ENCODE data around the gene TM2D1.

TM2D1 gene

GRCh38 chr1:61699911-61700851 is 24.8 kb downstream of the TM2D1 start:
- Histone ChIP-seq H3K27me3 (ENCODE audit: low read depth, low read length) (no peaks in the 10 kb centered on the region), H3K4me2 (ENCODE audit: low read length) (no peak overlapping the region), H2AFZ (ENCODE audit: low read depth, low read length) (no peak overlapping the region), H3K36me3 (replicated peaks; ENCODE audit: low read depth, low read length) (no peaks in the 10 kb centered on the region), H3K4me3 (ENCODE audit: low read length) (no peak overlapping the region), H3K79me2 (ENCODE audit: low read length) (no peaks in the 10 kb centered on the region), H3K4me1 (ENCODE audit: low read length) (no peaks in the 10 kb centered on the region), H4K20me1 (ENCODE audit: insufficient read depth, low read length) (no peaks in the 10 kb centered on the region), H3K9me3 (ENCODE audit: insufficient read depth, low read length) (no peaks in the 10 kb centered on the region), H3K9ac (ENCODE audit: low read length) (no peak overlapping the region), H3K27ac (ENCODE audit: low read length) (no peak overlapping the region)
- no peak for TF ChIP-seq CTCF (IDR thresholded peaks at IDR 0.05; ENCODE audit: low read depth, low read length)
- no peak for TF ChIP-seq EZH2phosphoT487 (IDR thresholded peaks at IDR 0.05; ENCODE audit: low read depth)

DNA sequence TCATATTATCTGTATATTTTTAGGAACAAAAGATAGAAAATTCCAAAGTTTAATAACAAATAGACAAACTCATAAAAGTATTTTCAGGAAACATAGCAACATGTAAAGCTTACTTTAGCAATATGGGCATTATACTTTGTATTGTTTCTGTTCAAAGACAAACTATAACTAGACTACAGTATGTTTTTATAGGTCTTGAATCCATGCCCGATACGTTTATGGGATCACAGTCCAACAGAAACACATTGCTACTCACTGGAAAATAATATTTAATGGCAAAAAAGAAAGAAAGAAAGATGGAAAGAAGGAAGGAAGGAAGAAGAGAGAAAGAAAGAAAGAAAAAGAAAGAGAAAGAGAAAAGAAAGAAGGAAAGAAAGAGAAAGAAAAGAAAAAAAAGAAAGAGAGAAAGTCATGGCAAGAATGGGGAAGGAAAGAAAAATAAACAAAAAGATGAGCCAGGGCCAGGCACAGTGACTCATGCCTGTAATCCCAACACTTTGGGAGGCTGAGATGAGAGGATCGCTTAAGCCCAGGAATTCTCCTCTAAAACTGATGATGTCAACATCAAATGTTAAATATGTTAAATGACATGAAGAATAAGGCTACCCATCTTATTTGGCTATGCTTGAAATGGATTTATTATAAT is 32.7 kb downstream of the TM2D1 start:
- Histone ChIP-seq H3K4me3 (ENCODE audit: low read length) (no peak overlapping the region), H3K36me3 (replicated peaks; ENCODE audit: low read depth, low read length) (no peaks in the 10 kb centered on the region), H3K4me1 (ENCODE audit: low read length) (peaks cover 4% of the 10 kb centered on the region), H3K4me2 (ENCODE audit: low read length) (no peak overlapping the region), H3K27me3 (ENCODE audit: low read depth, low read length) (no peaks in the 10 kb centered on the region), H3K79me2 (ENCODE audit: low read length) (no peaks in the 10 kb centered on the region), H3K27ac (ENCODE audit: low read length) (no peak overlapping the region), H3K9me3 (ENCODE audit: insufficient read depth, low read length) (no peaks in the 10 kb centered on the region), H3K9ac (ENCODE audit: low read length) (no peak overlapping the region), H4K20me1 (ENCODE audit: insufficient read depth, low read length) (no peaks in the 10 kb centered on the region), H2AFZ (ENCODE audit: low read depth, low read length) (no peak overlapping the region)
- TF ChIP-seq EZH2phosphoT487 (IDR thresholded peaks at IDR 0.05; ENCODE audit: low read depth) (no peak), CTCF (IDR thresholded peaks at IDR 0.05; ENCODE audit: low read depth, low read length) (no peak)

GRCh38 chr1:61687901-61688300 is 37.0 kb downstream of the TM2D1 start:
- no peaks in the 10 kb centered on the region for H3K79me2 ChIP-seq (ENCODE audit: low read length)
- H2AFZ ChIP-seq (ENCODE audit: low read depth, low read length): no peak overlapping the region
- no peaks in the 10 kb centered on the region for H3K9me3 ChIP-seq (ENCODE audit: insufficient read depth, low read length)
- H3K9ac ChIP-seq (ENCODE audit: low read length): no peak overlapping the region
- H4K20me1 ChIP-seq (ENCODE audit: insufficient read depth, low read length): no peaks in the 10 kb centered on the region
- H3K4me2 ChIP-seq (ENCODE audit: low read length): no peak overlapping the region
- H3K4me1 ChIP-seq (ENCODE audit: low read length): peaks cover 4% of the 10 kb centered on the region
- H3K4me3 ChIP-seq (ENCODE audit: low read length): no peak overlapping the region
- TF ChIP-seq EZH2phosphoT487 (IDR thresholded peaks at IDR 0.05; ENCODE audit: low read depth) (no peak), CTCF (IDR thresholded peaks at IDR 0.05; ENCODE audit: low read depth, low read length) (no peak)
- H3K36me3 ChIP-seq (replicated peaks; ENCODE audit: low read depth, low read length): no peaks in the 10 kb centered on the region
- no peak overlapping the region for H3K27ac ChIP-seq (ENCODE audit: low read length)
- no peaks in the 10 kb centered on the region for H3K27me3 ChIP-seq (ENCODE audit: low read depth, low read length)

DNA sequence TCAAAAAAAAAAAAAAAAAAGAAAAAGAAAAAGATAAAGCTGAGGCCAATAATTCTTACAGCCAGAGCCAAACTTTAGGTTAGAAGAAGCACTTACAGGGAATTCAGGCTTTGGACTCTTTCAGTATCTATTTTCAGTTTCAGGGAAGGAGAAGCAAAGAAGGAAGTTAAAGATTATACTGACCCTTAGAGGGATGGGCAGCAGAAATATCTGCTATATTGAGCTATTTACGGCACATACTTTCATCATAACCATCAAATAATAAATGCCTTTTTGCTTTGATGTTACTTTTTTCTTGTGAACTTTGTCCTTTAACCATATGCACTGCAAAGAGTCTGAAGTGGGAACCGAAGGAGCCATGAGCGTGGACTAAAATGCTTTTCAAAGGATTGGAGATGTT is 42.0 kb downstream of the TM2D1 start:
- peaks cover 2% of the 10 kb centered on the region for H3K4me1 ChIP-seq (ENCODE audit: low read length)
- H3K79me2 ChIP-seq (ENCODE audit: low read length): no peaks in the 10 kb centered on the region
- no peaks in the 10 kb centered on the region for H3K27me3 ChIP-seq (ENCODE audit: low read depth, low read length)
- H2AFZ ChIP-seq (ENCODE audit: low read depth, low read length): no peak overlapping the region
- H4K20me1 ChIP-seq (ENCODE audit: insufficient read depth, low read length): no peaks in the 10 kb centered on the region
- no peak overlapping the region for H3K27ac ChIP-seq (ENCODE audit: low read length)
- H3K9ac ChIP-seq (ENCODE audit: low read length): no peak overlapping the region
- H3K36me3 ChIP-seq (replicated peaks; ENCODE audit: low read depth, low read length): peaks cover 3% of the 10 kb centered on the region
- no peak for TF ChIP-seq EZH2phosphoT487 (IDR thresholded peaks at IDR 0.05; ENCODE audit: low read depth)
- no peak for TF ChIP-seq CTCF (IDR thresholded peaks at IDR 0.05; ENCODE audit: low read depth, low read length)
- no peak overlapping the region for H3K4me3 ChIP-seq (ENCODE audit: low read length)
- no peaks in the 10 kb centered on the region for H3K9me3 ChIP-seq (ENCODE audit: insufficient read depth, low read length)
- no peak overlapping the region for H3K4me2 ChIP-seq (ENCODE audit: low read length)

Data from OCI-LY3 (cell line).